Ascending aorta (tissue), 2 donors: ENCODE data around the gene BRF1. TPM values are rescaled to one million over a fixed set of nuclear protein-coding genes. Genes with fewer than 3 reads are reported as not detected.
A peak's percentile ranks its signal among the peaks of the same experiment; 100 is the strongest.
"Not testable (repeated sequence)": the region's sequence is repeated elsewhere in the genome, so short reads cannot be mapped to it uniquely, and the experiment has no call there.

Experiments
- DNase-seq, 2 donors: peaks; one replicate each; pipeline ENCODE4 v3.0.0-alpha.2; 2019; ENCODE audit warnings: low spot score in 2 of 2
- H3K27ac ChIP-seq, 2 donors: fragments of 200-600 bp; sonication (generic); one replicate each; pipeline ENCODE4 v1.5.1; 2016 to 2017; ENCODE audit warnings: mild to moderate bottlenecking in 1 of 2
- H3K27me3 ChIP-seq: fragments of 200-600 bp; sonication (generic); one replicate; pipeline ENCODE4 v1.5.1; 2017
- H3K36me3 ChIP-seq, 2 donors: fragments of 200-600 bp; sonication (generic); one replicate each; pipeline ENCODE4 v1.5.1; 2016
- H3K4me1 ChIP-seq, 2 donors: fragments of 200-600 bp; sonication (generic); one replicate each; pipeline ENCODE4 v1.5.1; 2016 to 2017; ENCODE audit warnings: mild to moderate bottlenecking in 1 of 2
- H3K4me3 ChIP-seq, 2 donors: fragments of 200-600 bp; sonication (generic); one replicate each; pipeline ENCODE4 v1.5.1; 2016 to 2017; ENCODE audit warnings: mild to moderate bottlenecking in 1 of 2
- H3K9me3 ChIP-seq, 2 donors: fragments of 200-600 bp; sonication (generic); one replicate each; pipeline ENCODE4 v1.5.1; 2016
- CTCF ChIP-seq, 3 experiments: fragments of 200-600 bp in 2 of 3; fragments of 450-650 bp in 1 of 3; sonication (generic) in 2 of 3; IDR thresholded peaks; one replicate each; pipeline ENCODE4 v1.5.1; 2016 to 2019; ENCODE audit warnings: antibody characterized with exemption in 3 of 3, mild to moderate bottlenecking in 1 of 3, moderate library complexity in 1 of 3
- intact Hi-C: fragments of 100-400 bp; cut with DNase I; formaldehyde crosslinking; loops from one replicate; pipeline ENCODE4 v1.15.1; 2023
- total RNA-seq: library from RNA; depleted of rRNA; stranded (reverse); fragments of >200 nt; gene quantifications from one replicate; pipeline ENCODE4 v1.1.0, GENCODE V29; 2016

The BRF1 gene
- total RNA-seq, 1 donor from 2014 or later, result 60.9 TPM

DNA sequence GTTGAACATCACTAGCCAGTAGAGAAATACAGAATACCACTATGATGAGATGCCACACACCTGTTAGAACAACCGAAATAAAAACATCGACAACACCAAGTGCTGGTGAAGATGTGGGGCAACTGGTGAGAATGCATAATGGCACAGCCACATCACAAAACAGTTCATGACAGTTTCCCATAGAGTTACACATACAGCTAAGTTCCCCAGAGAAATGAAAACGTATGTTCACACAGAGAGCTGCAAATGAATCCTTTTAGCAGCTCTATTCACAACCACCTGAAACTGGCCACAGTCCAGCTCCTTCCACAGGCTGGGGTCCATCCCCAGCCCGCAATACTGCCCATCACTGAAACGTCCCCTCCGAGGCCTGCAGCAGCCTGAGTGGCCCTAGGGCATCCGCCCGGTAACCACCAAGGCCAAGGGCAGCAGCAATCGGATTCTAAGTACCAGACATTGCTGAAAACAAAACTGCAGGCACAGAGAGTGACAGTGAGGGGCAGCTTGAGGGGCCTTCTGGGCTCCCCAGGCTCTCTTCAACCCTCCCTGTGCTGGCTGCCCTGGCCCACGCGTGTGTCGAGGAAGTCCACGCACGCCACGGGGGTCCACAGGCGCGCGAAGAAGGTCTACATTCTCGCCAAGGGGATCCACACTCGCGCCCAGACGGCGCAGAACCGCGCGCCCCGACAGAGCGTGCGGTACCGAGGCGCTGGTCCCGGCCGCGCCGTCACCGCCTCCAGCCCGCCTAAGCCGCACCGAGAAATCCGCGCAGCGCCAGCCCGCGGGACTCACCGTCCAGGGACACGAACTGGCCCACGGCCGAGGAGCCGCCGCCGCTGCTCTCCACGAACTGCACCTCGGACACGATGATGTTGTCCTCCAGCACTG, 903 bp downstream of the BRF1 start:
- no peak for DNase-seq
- H3K27ac ChIP-seq, result peak overlapping the region; percentile 93 to 96
- intact Hi-C loops, result loop anchor here (2.0 to 10.0 kb wide), 4 partner anchors 172 to 1455 kb away; partner anchors contain the start of genes CRIP2 and PPP1R13B

GRCh38 chr14:105297311-105297710, 3.5 kb downstream of the BRF1 start:
- peaks cover 13 to 20% of the 10 kb centered on the region in 2 donors for H3K4me1 ChIP-seq
- H3K9me3 ChIP-seq, H3K27me3 ChIP-seq, H3K36me3 ChIP-seq, intact Hi-C loops, H3K27ac ChIP-seq, H3K4me3 ChIP-seq, DNase-seq: not testable (repeated sequence)

More for the DNA sequence above, 903 bp downstream of the BRF1 start:
- H3K9me3 ChIP-seq, result no peaks in the 10 kb centered on the region
- peaks cover 8 to 14% of the 10 kb centered on the region in 2 donors for H3K4me1 ChIP-seq
- no peaks in the 10 kb centered on the region for H3K27me3 ChIP-seq
- peak overlapping the region; percentile 62 to 84 for H3K4me3 ChIP-seq
- no peaks in the 10 kb centered on the region for H3K36me3 ChIP-seq
- no peak for TF ChIP-seq CTCF (IDR thresholded peaks at IDR 0.05)

DNA sequence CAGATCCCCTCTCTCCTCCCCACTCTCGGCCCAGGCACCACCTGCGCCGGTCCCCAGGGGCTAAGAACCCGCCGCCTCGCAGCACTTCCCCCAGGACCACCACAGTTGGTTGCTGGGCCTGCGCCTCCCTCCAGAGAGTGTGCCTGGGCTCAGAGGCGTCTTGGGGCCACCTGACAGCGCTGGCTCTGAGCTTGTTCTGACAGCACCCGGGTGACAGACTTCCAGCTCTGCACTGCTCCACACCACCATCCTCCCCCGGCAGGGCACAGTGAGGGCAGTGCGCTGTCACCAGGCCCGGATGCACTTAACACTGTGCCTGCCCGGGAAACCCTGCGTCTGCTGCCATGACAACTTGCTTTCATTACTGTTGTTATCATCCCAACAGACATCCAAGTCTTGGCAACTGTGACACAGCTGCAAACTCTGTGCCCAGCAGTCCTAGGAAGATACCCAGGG, 6.6 kb downstream of the BRF1 start:
- no peak for DNase-seq
- intact Hi-C loops, result no loop called here

DNA sequence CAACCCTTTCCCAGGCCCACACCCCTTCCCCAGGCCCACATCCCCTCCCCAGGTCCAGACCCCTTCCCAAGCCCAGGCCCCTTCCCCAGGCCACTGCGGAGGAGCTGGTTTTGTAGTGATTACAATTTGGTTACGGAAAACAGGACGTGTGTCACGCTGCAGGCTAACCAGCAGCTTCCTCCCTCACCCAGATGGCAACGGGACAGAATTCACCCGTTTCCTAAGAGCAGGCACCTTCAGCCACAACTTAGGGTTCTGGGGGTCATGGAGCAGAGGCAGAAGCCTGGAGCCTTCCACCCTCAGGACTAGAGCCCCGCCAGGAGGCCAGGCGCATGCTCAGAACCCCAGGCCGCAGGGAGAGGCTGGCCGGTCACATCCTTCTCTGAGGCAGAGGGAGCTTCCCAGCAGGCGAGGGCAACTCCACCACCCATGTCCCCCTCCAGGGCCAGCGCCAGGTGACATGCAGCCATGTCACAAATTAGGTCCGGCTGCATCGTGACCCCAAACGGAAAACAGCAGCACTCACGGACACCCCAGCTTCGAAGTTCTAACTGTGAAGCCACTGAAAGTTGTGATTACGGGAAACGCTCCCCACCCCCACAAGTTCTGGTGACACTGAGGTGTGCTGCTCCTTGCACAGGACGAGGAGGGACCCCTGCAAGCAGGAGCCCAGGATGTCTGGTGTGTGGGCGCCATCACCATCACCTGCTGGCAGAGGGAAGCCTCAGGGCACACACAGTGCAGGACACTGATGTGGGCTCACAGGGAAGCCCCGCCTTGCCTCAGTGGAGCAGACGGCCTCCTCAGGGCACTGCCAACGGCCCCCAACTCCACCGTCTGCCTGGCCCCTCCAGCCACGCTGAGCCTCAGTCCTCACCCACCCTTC, 7.7 kb downstream of the BRF1 start:
- no peaks in the 10 kb centered on the region for H3K27me3 ChIP-seq
- H3K4me1 ChIP-seq, result peaks cover 4 to 7% of the 10 kb centered on the region in 2 donors
- no peak for TF ChIP-seq CTCF (IDR thresholded peaks at IDR 0.05)
- H3K27ac ChIP-seq, result peak overlapping the region in 1 of 2 donors; percentile 35
- DNase-seq, result no peak
- no peaks in the 10 kb centered on the region for H3K36me3 ChIP-seq
- H3K9me3 ChIP-seq, result no peaks in the 10 kb centered on the region
- H3K4me3 ChIP-seq, result no peak overlapping the region
- intact Hi-C loops, result no loop called here

More for the DNA sequence above, 6.6 kb downstream of the BRF1 start:
- Histone ChIP-seq H3K4me3 (no peak overlapping the region), H3K9me3 (no peaks in the 10 kb centered on the region), H3K27ac (no peak overlapping the region), H3K36me3 (no peaks in the 10 kb centered on the region), H3K27me3 (no peaks in the 10 kb centered on the region), H3K4me1 (peaks cover 7 to 10% of the 10 kb centered on the region in 2 donors)
- TF ChIP-seq CTCF (IDR thresholded peaks at IDR 0.05), result no peak

GRCh38 chr14:105290621-105291346, 10.0 kb downstream of the BRF1 start:
- no peak for TF ChIP-seq CTCF (IDR thresholded peaks at IDR 0.05)
- Histone ChIP-seq H3K4me3 (no peak overlapping the region), H3K36me3 (peaks cover 0 to 2% of the 10 kb centered on the region in 2 donors), H3K27ac (no peak overlapping the region), H3K9me3 (no peaks in the 10 kb centered on the region), H3K4me1 (peaks cover 4 to 7% of the 10 kb centered on the region in 2 donors), H3K27me3 (no peaks in the 10 kb centered on the region)
- intact Hi-C loops, result no loop called here
- no peak for DNase-seq

DNA sequence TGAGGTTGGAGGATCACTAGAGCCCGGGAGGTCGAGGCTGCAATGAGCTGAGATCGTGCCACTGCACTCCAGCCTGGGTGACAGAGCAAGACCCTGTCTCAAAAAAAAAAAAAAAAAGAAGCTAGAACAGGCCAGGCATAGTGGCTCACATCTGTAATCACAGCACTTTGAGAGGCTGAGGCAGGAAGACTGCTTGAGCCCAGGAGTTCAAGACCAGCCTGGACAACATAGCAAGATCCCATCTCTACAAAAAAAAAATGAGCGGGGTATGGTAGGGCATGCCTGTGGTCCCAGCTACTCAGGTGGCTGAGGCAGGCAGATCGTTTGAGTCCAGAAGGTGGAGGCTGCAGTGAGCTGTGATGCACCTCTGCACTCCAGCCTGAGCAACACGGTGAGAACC, 11.9 kb downstream of the BRF1 start:
- H3K36me3 ChIP-seq, H3K27ac ChIP-seq, H3K4me1 ChIP-seq, DNase-seq, H3K9me3 ChIP-seq, H3K4me3 ChIP-seq, intact Hi-C loops, H3K27me3 ChIP-seq: not testable (repeated sequence)
